ENCODE results near the gene PHACTR1.
"Not testable (repeated sequence)": the region's sequence is repeated elsewhere in the genome, so short reads cannot be mapped to it uniquely, and the experiment has no call there.

PHACTR1 gene

DNA sequence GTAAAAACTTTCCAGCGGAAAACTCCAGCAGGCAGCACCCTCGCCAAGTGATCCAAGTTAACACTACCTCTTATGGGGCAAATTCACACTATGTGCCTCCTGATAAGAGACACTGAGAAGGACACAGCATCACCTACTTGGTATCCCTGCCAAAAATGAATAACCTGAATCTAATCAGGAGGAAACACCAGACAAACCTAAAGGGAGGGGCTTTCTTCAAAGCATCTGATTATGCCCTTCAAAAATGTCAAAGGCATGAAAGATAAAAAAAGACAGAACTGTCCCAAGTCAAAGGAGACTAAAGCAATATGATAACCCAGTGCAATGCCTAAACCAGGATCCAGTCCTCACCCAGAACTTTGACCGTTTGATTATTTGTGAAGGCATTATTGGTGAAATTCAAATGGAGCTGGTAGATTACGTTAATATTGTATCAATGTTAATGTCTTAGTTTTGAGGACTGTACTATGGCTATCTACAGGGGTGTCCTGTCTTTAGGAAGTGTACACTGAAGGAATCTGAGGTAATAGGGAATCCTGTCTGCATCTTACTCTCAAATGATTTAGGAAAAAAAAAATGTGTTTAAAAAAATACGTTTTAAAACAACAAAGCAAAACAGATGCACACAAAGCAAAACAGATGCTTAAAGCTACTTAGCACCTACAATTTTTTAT is 603.5 kb downstream of the PHACTR1 start:
- H3K36me3 ChIP-seq (replicated peaks; ENCODE audit: low read depth, low read length) = peaks cover 11% of the 10 kb centered on the region
- no peaks in the 10 kb centered on the region for H3K9me3 ChIP-seq (ENCODE audit: insufficient read depth, low read length)
- no peak overlapping the region for H3K4me3 ChIP-seq (ENCODE audit: low read length)
- H3K9ac ChIP-seq (ENCODE audit: low read length) = no peak overlapping the region
- no peak overlapping the region for H2AFZ ChIP-seq (ENCODE audit: low read depth, low read length)
- no peaks in the 10 kb centered on the region for H3K4me1 ChIP-seq (ENCODE audit: low read length)
- no peak overlapping the region for H3K27ac ChIP-seq (ENCODE audit: low read length)
- no peaks in the 10 kb centered on the region for H3K27me3 ChIP-seq (ENCODE audit: low read depth, low read length)
- no peaks in the 10 kb centered on the region for H3K79me2 ChIP-seq (ENCODE audit: low read length)
- H3K4me2 ChIP-seq (ENCODE audit: low read length) = no peak overlapping the region
- no peak for TF ChIP-seq EZH2phosphoT487 (IDR thresholded peaks at IDR 0.05; ENCODE audit: low read depth)
- TF ChIP-seq, protein P1, sequence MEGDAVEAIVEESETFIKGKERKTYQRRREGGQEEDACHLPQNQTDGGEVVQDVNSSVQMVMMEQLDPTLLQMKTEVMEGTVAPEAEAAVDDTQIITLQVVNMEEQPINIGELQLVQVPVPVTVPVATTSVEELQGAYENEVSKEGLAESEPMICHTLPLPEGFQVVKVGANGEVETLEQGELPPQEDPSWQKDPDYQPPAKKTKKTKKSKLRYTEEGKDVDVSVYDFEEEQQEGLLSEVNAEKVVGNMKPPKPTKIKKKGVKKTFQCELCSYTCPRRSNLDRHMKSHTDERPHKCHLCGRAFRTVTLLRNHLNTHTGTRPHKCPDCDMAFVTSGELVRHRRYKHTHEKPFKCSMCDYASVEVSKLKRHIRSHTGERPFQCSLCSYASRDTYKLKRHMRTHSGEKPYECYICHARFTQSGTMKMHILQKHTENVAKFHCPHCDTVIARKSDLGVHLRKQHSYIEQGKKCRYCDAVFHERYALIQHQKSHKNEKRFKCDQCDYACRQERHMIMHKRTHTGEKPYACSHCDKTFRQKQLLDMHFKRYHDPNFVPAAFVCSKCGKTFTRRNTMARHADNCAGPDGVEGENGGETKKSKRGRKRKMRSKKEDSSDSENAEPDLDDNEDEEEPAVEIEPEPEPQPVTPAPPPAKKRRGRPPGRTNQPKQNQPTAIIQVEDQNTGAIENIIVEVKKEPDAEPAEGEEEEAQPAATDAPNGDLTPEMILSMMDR (IDR thresholded peaks at IDR 0.05; ENCODE audit: low read depth, low read length) = no peak
- H4K20me1 ChIP-seq (ENCODE audit: insufficient read depth, low read length) = no peaks in the 10 kb centered on the region

DNA sequence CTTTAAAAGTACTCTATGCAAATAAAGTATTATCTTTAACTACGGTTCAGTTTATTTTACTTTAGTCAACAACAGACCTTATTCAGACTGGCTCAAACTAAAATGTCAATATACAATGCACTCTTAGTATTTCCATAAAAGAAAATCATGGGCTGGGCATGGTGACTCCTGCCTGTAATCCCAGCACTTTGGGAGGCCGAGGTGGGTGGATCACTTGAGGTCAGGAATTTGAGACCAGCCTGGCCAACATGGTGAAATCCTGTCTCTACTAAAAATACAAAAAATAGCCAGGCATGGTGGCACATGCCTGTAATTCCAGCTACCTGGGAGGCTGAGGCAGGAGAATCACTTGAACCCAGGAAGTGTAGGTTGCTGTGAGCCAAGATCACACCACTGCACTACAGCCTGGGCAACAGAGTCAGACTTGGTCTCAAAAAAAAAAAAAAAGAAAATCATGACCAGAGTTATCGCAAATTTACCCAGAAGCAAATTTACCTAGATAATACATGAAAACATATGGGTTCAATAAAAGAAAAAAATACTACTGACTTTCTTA is 609.5 kb downstream of the PHACTR1 start:
- H3K36me3 ChIP-seq (replicated peaks; ENCODE audit: low read depth, low read length); H3K9me3 ChIP-seq (ENCODE audit: insufficient read depth, low read length); H3K4me3 ChIP-seq (ENCODE audit: low read length); H3K9ac ChIP-seq (ENCODE audit: low read length); H3K79me2 ChIP-seq (ENCODE audit: low read length); H3K27me3 ChIP-seq (ENCODE audit: low read depth, low read length); H3K27ac ChIP-seq (ENCODE audit: low read length); H3K4me2 ChIP-seq (ENCODE audit: low read length); H2AFZ ChIP-seq (ENCODE audit: low read depth, low read length); H4K20me1 ChIP-seq (ENCODE audit: insufficient read depth, low read length): not testable (repeated sequence)
- H3K4me1 ChIP-seq (ENCODE audit: low read length) = peaks cover 13% of the 10 kb centered on the region

DNA sequence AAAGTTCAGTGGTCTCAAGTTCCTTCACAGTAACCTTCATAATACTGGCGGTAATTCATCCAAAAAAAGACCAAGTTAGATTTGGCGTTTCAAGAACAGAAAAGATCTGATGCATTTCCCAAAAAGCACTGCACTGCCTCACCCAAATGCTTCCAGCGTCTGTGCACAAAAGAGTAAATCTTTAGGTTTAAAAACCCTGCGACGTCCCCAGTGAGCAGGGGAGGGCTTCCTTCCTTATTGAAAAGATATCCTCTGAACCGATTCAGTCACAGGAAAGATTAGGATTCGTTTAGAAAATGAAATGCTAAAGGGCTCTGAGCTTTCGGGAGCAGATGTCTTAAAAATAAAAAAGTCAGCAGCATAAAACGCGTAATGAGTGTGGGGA is 611.1 kb downstream of the PHACTR1 start:
- H3K9ac ChIP-seq (ENCODE audit: low read length) = peak overlapping the region; percentile 82
- H3K79me2 ChIP-seq (ENCODE audit: low read length) = no peaks in the 10 kb centered on the region; the same call in 1 of the 2 replicates
- peak overlapping the region; percentile 87 for H3K4me2 ChIP-seq (ENCODE audit: low read length)
- peaks cover 13% of the 10 kb centered on the region for H3K4me1 ChIP-seq (ENCODE audit: low read length)
- H3K4me3 ChIP-seq (ENCODE audit: low read length) = peak overlapping the region; percentile 94
- H3K9me3 ChIP-seq (ENCODE audit: insufficient read depth, low read length) = no peaks in the 10 kb centered on the region
- no peaks in the 10 kb centered on the region for H3K36me3 ChIP-seq (replicated peaks; ENCODE audit: low read depth, low read length)
- H2AFZ ChIP-seq (ENCODE audit: low read depth, low read length) = 0 out of 2 replicates have a peak overlapping the region, but pooled peaks have one; percentile 62
- H4K20me1 ChIP-seq (ENCODE audit: insufficient read depth, low read length) = no peaks in the 10 kb centered on the region
- no peaks in the 10 kb centered on the region for H3K27me3 ChIP-seq (ENCODE audit: low read depth, low read length)
- TF ChIP-seq, protein P1 (IDR thresholded peaks at IDR 0.05; ENCODE audit: low read depth, low read length) = no peak
- H3K27ac ChIP-seq (ENCODE audit: low read length) = peak overlapping the region; percentile 74

DNA sequence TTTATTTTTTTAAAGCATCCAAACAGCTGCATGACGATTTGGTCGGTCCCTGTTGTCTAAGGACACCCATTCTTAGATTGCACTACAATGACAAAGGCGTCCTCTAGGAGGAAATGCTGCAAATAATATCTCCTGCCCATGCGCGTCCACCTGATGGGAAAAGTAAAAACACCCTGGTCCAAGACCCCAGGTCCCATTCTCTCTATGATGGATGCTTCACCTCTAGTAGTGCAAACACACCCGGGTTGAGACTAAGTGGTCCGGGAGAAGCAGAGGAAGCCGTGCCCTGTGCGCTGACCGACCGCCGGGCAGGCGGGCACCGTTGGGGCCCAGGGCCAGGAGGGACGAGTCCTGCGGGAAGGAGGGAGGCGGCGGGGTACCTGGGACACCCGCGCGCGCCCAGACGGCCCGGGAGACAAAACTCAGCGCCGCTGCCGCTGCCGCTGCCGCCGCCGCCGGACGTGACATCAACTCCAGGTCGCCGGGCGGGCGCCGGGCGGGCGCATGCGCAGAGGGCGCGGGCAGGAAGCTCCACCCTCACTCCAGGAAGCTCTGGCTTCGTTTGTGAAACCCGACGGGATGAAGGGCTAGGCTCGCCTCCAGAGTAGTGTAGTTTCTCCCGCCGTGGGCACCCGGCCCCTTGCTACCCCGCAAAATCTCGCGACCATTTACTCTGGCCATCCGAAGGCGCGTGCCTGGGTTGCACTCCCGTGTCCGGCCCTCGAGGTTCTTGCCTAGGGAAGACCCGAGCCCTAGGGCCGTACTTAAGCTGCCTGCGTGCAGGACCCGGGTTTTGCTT is 611.7 kb downstream of the PHACTR1 start, which contains the start of gene TBC1D7:
Gene TBC1D7, minus strand, starts transcription at position 462 of the 799 bp plus-strand sequence. CDS start 1,639 bp downstream, outside the sequence.
- Histone ChIP-seq H3K9ac (ENCODE audit: low read length) (peak within 1 kb of the TSS; percentile 91), H3K27ac (ENCODE audit: low read length) (peak within 1 kb of the TSS; percentile 74), H3K4me2 (ENCODE audit: low read length) (peak within 1 kb of the TSS; percentile 87), H4K20me1 (ENCODE audit: insufficient read depth, low read length) (no peaks in the 10 kb centered on the region), H3K36me3 (replicated peaks; ENCODE audit: low read depth, low read length) (no peaks in the 10 kb centered on the region), H3K4me3 (ENCODE audit: low read length) (peak within 1 kb of the TSS; percentile 94), H3K4me1 (ENCODE audit: low read length) (peaks cover 13% of the 10 kb centered on the region), H3K79me2 (ENCODE audit: low read length) (no peaks in the 10 kb centered on the region; the same call in 1 of the 2 replicates), H2AFZ (ENCODE audit: low read depth, low read length) (peak within 1 kb of the TSS; percentile 94), H3K9me3 (ENCODE audit: insufficient read depth, low read length) (no peaks in the 10 kb centered on the region), H3K27me3 (ENCODE audit: low read depth, low read length) (no peaks in the 10 kb centered on the region)
- no peak for TF ChIP-seq EZH2phosphoT487 (IDR thresholded peaks at IDR 0.05; ENCODE audit: low read depth)
- TF ChIP-seq, protein P1 (IDR thresholded peaks at IDR 0.05; ENCODE audit: low read depth, low read length) = no peak

Data from OCI-LY3 (cell line).